Measurements from ENCODE around the gene PGM1. TPM values are rescaled to one million over a fixed set of nuclear protein-coding genes. Genes with fewer than 3 reads are reported as not detected.

Gene PGM1
- total and polyA plus RNA-seq, 2 experiments from 2014 or later, result 118 to 128 TPM

DNA sequence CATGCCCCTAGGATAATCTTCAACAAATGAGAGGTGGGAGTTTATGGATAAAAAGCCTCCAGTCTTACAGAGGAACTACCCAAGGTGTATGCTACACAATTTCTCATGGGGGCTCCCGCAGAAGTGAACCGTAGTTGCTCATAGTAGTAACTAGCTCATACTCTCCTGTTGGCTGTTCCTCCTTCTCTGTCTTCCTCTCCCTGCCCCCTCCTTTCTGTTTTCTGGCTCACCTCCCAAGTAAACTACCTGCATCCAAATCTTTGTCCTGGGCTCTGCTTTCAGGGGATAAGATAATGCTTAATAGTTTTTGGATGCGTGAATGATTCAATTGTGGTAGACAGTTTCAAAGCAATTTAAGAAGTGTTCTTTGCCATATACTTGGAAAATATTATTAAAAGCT is 90.5 kb downstream of the PGM1 start:
- Histone ChIP-seq H3F3A (ENCODE audit: insufficient read depth) (no peaks in the 10 kb centered on the region; the same call in 1 of the 2 replicates), H3K4me3 (no peak overlapping the region), H3K9me3 (ENCODE audit: low read depth) (no peaks in the 10 kb centered on the region), H4K20me1 (ENCODE audit: insufficient read depth) (no peaks in the 10 kb centered on the region), H3K4me2 (ENCODE audit: unreplicated experiment) (no peak overlapping the region), H3K36me3 (ENCODE audit: low read depth) (no peaks in the 10 kb centered on the region), H3K79me2 (ENCODE audit: insufficient read depth) (no peaks in the 10 kb centered on the region), H3K27me3 (replicated peaks; ENCODE audit: insufficient read depth) (no peaks in the 10 kb centered on the region), H3K27ac (no peak overlapping the region), H3K4me1 (ENCODE audit: insufficient read depth) (peaks cover 10% of the 10 kb centered on the region), H3K9ac (no peak overlapping the region), H3K9me2 (ENCODE audit: insufficient read depth) (no peaks in the 10 kb centered on the region), H2AFZ (no peak overlapping the region)
- in situ Hi-C loops (cut with MboI), result loop anchor here (25.0 kb wide), 1 partner anchor 229 kb away; no protein-coding TSS in a partner anchor
- TF ChIP-seq EZH2 (IDR thresholded peaks at IDR 0.05; ENCODE audit: insufficient read depth, poor library complexity, severe bottlenecking) (no peak), EZH2phosphoT487 (IDR thresholded peaks at IDR 0.05; ENCODE audit: insufficient read depth, low read depth) (no peak)
- 87 to 95% methylated on average over 3 of the region's 3 CpGs for WGBS, 2 experiments (ENCODE audit: low coverage in 1 of 2, low lambda C conversion rate in 2 of 2, missing lambda C conversion rate in 2 of 2)
- no peak for DNase-seq

DNA sequence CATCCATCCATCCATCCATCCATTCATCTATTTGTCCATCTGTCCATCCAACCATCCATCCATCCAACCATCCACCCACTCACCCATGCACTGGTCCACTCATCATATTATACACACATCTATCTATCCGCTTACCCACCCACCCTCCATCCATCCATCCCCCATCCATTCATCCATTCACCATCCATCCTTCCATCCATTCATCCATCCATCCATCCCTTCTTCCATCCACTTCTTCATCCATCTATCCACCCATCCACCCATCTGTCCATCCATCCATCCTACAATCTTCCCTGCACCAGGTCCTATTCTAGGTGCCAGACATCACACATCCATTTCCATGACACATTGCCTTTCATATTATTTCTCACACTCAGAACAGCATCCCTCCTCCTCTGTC is 93.5 kb downstream of the PGM1 start:
- Histone ChIP-seq H4K20me1 (ENCODE audit: insufficient read depth) (no peaks in the 10 kb centered on the region), H3K27ac (no peak overlapping the region), H3K9me2 (ENCODE audit: insufficient read depth) (no peaks in the 10 kb centered on the region), H3K4me2 (ENCODE audit: unreplicated experiment) (no peak overlapping the region), H3K4me1 (ENCODE audit: insufficient read depth) (peaks cover 23% of the 10 kb centered on the region), H2AFZ (no peak overlapping the region), H3K79me2 (ENCODE audit: insufficient read depth) (no peaks in the 10 kb centered on the region), H3K9me3 (ENCODE audit: low read depth) (no peaks in the 10 kb centered on the region), H3K36me3 (ENCODE audit: low read depth) (no peaks in the 10 kb centered on the region), H3K4me3 (no peak overlapping the region), H3F3A (ENCODE audit: insufficient read depth) (no peaks in the 10 kb centered on the region; the same call in 1 of the 2 replicates), H3K9ac (no peak overlapping the region), H3K27me3 (replicated peaks; ENCODE audit: insufficient read depth) (no peaks in the 10 kb centered on the region)
- WGBS, 2 experiments (ENCODE audit: low coverage in 1 of 2, low lambda C conversion rate in 2 of 2, missing lambda C conversion rate in 2 of 2), result 97% methylated on average over 1 of the region's 1 CpG; no CpG with 5 or more reads in 1 of the 2 experiments
- TF ChIP-seq EZH2 (IDR thresholded peaks at IDR 0.05; ENCODE audit: insufficient read depth, poor library complexity, severe bottlenecking) (no peak), EZH2phosphoT487 (IDR thresholded peaks at IDR 0.05; ENCODE audit: insufficient read depth, low read depth) (no peak)
- in situ Hi-C loops (cut with MboI), result loop anchor here (25.0 kb wide), 1 partner anchor 226 kb away; no protein-coding TSS in a partner anchor
- no peak for DNase-seq

DNA sequence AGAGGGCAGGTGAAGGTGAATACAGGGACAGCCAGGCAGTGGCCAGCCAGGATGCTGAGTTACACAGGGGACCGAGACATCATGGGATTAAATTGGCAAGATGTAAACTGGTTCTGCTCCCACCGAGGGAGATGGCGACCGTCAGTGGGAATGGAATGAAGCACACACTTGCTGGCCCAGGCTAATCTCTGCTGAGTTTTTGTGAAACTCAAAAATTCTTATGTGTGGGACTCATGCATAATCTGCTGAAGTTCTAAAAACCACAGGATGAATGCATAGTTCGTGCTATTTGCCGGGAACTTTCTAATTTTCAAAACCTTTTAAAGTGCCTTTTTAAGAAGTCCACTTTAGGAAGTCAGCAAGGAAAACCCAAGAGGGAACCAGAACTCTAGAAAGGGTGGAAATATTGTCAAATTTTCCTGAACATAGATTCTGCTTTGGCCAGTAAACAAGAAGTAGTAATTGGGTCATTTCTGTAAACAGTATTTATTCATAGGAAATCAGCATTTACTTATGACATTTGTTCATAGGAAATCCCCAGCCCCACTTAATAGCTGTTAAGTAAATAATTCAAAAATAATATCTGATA is 95.2 kb downstream of the PGM1 start:
- Histone ChIP-seq H3K27me3 (replicated peaks; ENCODE audit: insufficient read depth) (no peaks in the 10 kb centered on the region), H3K4me1 (ENCODE audit: insufficient read depth) (peaks cover 30% of the 10 kb centered on the region), H2AFZ (no peak overlapping the region), H3K79me2 (ENCODE audit: insufficient read depth) (no peaks in the 10 kb centered on the region), H3K9me3 (ENCODE audit: low read depth) (no peaks in the 10 kb centered on the region), H3K27ac (peak overlapping the region; percentile 34), H3K4me2 (ENCODE audit: unreplicated experiment) (peak overlapping the region; percentile 36), H4K20me1 (ENCODE audit: insufficient read depth) (no peaks in the 10 kb centered on the region), H3K36me3 (ENCODE audit: low read depth) (no peaks in the 10 kb centered on the region), H3K4me3 (no peak overlapping the region), H3K9me2 (ENCODE audit: insufficient read depth) (no peaks in the 10 kb centered on the region), H3F3A (ENCODE audit: insufficient read depth) (no peaks in the 10 kb centered on the region; the same call in none of the 2 replicates), H3K9ac (no peak overlapping the region)
- 35 to 54% methylated on average over 6 of the region's 6 CpGs for WGBS, 2 experiments (ENCODE audit: low coverage in 1 of 2, low lambda C conversion rate in 2 of 2, missing lambda C conversion rate in 2 of 2)
- in situ Hi-C loops (cut with MboI), result loop anchor here (25.0 kb wide), 1 partner anchor 224 kb away; no protein-coding TSS in a partner anchor
- peak; percentile 80 for DNase-seq
- TF ChIP-seq EZH2phosphoT487 (IDR thresholded peaks at IDR 0.05; ENCODE audit: insufficient read depth, low read depth) (no peak), EZH2 (IDR thresholded peaks at IDR 0.05; ENCODE audit: insufficient read depth, poor library complexity, severe bottlenecking) (no peak)

DNA sequence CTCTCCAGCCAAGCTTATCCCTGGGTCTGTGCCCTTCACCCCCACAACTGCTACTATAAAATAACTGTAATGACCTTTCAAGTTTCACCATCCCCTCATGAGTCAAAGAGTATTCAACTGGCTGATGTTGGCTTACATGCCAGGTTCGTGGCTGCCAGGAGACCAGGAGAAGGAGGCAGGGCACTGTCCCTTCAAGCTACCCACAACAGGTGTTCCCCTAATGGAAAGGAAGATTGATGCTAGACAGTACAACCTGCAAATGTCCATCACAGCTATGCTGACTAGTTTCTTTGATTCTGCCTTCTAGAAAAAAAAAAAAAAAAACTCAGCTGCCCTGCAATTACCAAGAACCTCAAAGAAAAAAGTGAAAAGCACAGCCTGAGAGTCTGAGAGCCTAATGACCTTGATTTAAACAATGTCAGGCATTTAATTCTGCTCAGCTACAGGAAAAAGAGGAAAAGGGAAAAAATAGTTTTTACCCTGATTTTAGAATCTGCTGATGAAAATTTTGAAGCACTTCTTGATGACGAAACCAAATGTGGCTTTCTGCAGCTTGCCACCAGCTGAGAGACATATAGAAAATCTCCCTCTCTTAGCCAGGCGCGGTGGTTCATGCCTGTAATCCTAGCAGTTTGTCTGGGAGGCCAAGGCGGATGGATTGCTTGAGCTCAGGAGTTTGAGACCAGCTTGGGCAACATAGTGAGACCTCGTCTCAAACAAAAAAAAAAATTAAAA is 97.9 kb downstream of the PGM1 start:
- H3F3A ChIP-seq (ENCODE audit: insufficient read depth), result peaks cover 10% of the 10 kb centered on the region
- no peaks in the 10 kb centered on the region for H3K36me3 ChIP-seq (ENCODE audit: low read depth)
- H4K20me1 ChIP-seq (ENCODE audit: insufficient read depth), result no peaks in the 10 kb centered on the region
- H2AFZ ChIP-seq, result no peak overlapping the region
- no peak overlapping the region for H3K4me2 ChIP-seq (ENCODE audit: unreplicated experiment)
- peak; percentile 45 for DNase-seq
- H3K9me2 ChIP-seq (ENCODE audit: insufficient read depth), result no peaks in the 10 kb centered on the region
- no peak overlapping the region for H3K9ac ChIP-seq
- no peaks in the 10 kb centered on the region for H3K9me3 ChIP-seq (ENCODE audit: low read depth)
- WGBS, 2 experiments (ENCODE audit: low coverage in 1 of 2, low lambda C conversion rate in 2 of 2, missing lambda C conversion rate in 2 of 2), result 75 to 80% methylated on average over 6 of the region's 6 CpGs
- in situ Hi-C loops (cut with MboI), result loop anchor here (10.0 to 25.0 kb wide), 2 partner anchors 221 to 444 kb away; no protein-coding TSS in a partner anchor
- no peaks in the 10 kb centered on the region for H3K27me3 ChIP-seq (replicated peaks; ENCODE audit: insufficient read depth)
- H3K4me1 ChIP-seq (ENCODE audit: insufficient read depth), result peaks cover 39% of the 10 kb centered on the region
- H3K4me3 ChIP-seq, result no peak overlapping the region
- no peaks in the 10 kb centered on the region for H3K79me2 ChIP-seq (ENCODE audit: insufficient read depth)
- TF ChIP-seq EZH2phosphoT487 (IDR thresholded peaks at IDR 0.05; ENCODE audit: insufficient read depth, low read depth), result no peak
- no peak for TF ChIP-seq EZH2 (IDR thresholded peaks at IDR 0.05; ENCODE audit: insufficient read depth, poor library complexity, severe bottlenecking)
- no peak overlapping the region for H3K27ac ChIP-seq
